Measurements from ENCODE around the gene ATP11A.
A peak's percentile ranks its signal among the peaks of the same experiment; 100 is the strongest.

Gene ATP11A

DNA sequence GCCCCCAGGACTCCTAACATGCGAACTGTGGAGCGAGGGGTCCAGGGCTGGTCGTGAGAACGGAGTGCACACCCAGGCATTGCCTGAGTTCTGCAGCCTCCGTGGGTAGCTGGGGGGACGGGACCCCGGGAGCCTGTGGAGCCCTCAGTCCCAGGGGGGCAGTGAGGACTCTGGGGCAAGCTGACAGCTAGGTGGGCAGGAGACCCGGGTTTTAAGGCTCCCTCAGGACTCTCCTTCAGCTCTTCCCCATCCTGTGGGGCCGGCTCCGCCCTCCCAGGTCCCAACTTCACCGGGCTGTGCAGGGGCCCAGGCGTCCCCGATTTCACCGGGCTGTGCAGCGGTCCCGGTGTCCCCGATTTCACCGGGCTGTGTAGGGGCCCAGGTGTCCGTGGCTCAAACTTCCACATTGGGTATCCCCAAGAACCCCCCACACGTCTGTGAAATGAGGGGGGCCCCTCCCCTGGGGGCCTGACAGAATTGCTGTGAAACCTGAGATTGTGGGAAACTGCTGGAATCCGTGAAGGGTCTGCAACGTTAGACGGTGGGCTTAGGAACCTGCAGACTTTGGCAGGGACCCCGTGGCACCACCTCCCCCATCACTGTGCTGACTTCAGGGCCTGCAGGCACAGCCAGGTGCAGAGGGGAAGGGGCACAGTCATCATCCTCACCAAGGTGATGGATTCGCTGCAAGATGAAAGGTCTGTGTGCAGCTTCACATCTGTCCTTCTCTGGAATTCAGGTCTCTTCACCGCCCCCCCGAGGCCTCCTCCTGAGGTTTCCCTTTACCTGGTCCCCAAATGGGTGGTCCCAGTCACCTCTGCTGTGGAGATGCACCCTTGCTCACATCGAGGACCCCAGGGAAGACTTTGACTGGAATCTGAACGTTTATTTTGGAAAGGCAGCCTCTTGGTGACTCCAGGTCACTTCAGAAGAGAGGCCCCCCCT lies 206.0 kb downstream of the ATP11A start:
- no peaks in the 10 kb centered on the region for H3K36me3 ChIP-seq (replicated peaks)
- H3K4me3 ChIP-seq = peak overlapping the region; percentile 52; the same call in 1 of the 2 replicates
- H3K4me1 ChIP-seq = peaks cover 5% of the 10 kb centered on the region; the same call in 1 of the 2 replicates
- no peaks in the 10 kb centered on the region for H3K9me3 ChIP-seq
- no peaks in the 10 kb centered on the region for H3K27me3 ChIP-seq (ENCODE audit: low read depth)
- in situ Hi-C loops (cut with MboI; ENCODE audit: low sequenced_read_pairs) = no loop called here
- no peak for DNase-seq (ENCODE audit: low spot score in 2 of 2)

DNA sequence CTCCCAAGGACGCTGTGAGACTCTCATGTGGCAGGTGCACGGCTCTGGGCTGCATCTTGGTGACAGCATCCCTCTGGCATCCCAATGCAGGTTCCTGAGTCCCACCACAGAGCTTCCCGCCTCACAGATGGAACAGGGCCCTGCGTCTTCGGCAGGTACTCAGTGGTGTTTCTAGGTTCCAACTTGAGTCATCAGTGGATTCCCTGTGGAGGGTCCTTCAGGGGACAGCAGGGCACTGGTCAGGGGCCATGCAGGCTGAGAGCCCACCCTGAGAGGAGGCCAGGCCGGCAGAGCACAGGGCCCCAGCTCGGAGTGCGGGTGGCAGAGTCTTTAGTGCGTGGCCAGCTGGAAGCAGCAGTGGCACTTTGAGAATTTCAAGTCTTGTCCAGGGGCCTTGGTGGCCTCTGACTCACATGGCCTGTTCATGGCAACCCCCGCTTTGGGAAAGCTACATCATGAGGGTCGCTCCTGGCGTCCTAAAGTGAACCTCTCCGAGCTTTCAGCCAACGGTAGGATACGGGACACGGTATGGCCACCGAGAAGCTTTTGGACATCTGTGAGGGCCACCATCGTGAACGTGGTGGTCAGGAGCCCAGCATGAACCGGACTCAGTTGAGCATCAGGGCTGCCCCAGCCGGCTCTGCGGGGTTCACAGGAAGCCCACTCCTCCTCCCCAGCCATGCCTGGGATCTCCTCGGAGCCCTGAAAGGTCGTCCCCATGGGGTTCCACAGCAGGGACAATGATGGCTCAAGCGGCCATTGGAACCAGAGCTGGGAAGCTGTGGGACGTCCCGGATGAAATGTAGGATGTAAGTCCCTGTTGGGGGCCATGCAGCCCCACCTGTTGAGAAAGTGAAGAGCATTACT lies 207.1 kb downstream of the ATP11A start:
- H3K4me1 ChIP-seq = peaks cover 5% of the 10 kb centered on the region; the same call in 1 of the 2 replicates
- no peaks in the 10 kb centered on the region for H3K9me3 ChIP-seq
- H3K36me3 ChIP-seq (replicated peaks) = no peaks in the 10 kb centered on the region
- H3K4me3 ChIP-seq = no peak overlapping the region
- no peaks in the 10 kb centered on the region for H3K27me3 ChIP-seq (ENCODE audit: low read depth)
- DNase-seq (ENCODE audit: low spot score in 2 of 2) = no peak
- in situ Hi-C loops (cut with MboI; ENCODE audit: low sequenced_read_pairs) = no loop called here

DNA sequence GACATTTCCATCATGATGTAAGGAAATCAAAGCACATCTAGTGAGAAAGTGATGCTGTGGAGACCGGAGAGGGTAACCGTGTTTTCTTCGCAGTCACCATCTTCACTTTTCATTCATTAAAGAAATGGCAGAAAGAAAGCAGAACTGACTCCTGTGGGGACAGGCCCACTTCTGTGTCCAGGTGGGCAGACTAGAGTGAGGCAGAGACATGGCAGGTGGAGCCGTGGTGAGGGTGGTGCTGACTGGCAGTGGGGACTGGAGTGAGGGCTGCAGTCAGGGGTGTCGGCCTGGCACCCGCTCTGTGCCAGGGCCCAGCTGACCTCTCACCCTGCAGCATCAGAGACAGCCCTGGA lies 207.7 kb downstream of the ATP11A start:
- in situ Hi-C loops (cut with MboI; ENCODE audit: low sequenced_read_pairs) = no loop called here
- Histone ChIP-seq H3K4me1 (peaks cover 5% of the 10 kb centered on the region; the same call in 1 of the 2 replicates), H3K9me3 (no peaks in the 10 kb centered on the region), H3K36me3 (replicated peaks) (no peaks in the 10 kb centered on the region), H3K4me3 (no peak overlapping the region), H3K27me3 (ENCODE audit: low read depth) (no peaks in the 10 kb centered on the region)
- DNase-seq (ENCODE audit: low spot score in 2 of 2) = no peak

DNA sequence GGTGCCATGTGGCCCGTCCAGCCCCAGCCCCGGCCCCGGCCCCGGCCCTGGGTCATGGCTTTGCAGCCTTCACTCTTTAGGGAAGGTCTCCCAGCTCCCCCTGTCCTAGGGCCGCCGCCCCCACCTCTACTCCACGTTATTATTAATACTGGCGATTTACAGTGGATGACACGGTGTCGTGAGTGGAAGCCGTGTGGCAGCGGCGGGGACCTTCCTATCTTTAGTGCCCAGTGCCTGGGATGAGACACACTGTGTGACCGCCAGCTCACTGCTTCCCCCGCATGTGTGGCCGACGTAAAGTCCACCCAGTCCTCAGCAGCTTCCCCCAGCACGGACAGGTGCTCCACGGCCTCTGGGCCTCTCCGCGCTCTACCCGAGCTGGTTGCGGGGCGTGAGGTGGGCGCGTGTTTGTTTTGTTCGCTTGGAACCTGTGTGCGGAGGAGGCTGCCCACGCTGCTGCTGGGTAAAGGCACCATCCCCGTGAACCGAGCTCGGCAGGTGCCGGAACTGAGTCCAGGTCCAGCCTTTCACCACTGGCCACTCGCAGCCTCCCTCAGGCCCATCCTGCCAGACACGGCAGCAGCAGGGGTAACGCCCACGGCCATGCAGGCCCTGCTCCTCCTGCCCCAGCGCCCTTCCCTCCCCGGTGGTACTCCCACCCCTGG lies 208.2 kb downstream of the ATP11A start:
- in situ Hi-C loops (cut with MboI; ENCODE audit: low sequenced_read_pairs) = no loop called here
- Histone ChIP-seq H3K27me3 (ENCODE audit: low read depth) (no peaks in the 10 kb centered on the region), H3K4me3 (no peak overlapping the region), H3K9me3 (no peaks in the 10 kb centered on the region), H3K36me3 (replicated peaks) (no peaks in the 10 kb centered on the region), H3K4me1 (peaks cover 5% of the 10 kb centered on the region; the same call in 1 of the 2 replicates)
- DNase-seq (ENCODE audit: low spot score in 2 of 2) = no peak

DNA sequence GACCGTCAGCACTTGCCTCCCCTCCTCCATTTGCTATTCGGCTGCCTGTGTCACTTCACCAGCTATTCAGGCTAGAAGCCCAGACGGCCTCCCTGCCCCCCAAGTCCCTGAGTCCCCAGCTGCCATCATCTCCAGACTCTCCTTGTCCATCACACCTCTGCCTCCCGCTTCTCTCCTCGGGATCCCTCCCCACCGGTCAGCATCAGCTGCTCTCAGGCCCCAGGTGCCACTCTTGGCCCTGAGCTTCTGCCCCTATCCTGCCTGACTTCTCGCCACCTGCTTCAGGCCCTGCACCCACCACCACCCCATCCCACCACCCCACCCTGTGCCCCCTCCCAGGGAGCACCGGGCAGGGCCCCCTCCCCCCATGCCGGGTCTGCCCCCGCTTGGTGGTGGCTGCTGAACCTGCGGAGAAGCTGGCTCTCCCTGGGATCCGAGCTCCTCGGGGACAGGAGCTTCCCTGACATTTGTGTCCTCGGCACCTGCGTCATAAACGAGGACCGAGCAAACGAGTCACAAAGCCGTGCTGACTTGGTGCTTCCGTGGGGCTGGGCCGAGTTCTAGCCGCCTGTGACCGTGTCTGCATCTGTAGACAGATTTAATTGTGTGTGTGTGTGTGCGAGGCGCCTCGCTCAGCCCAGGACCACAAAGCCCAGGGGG lies 208.9 kb downstream of the ATP11A start:
- Histone ChIP-seq H3K4me1 (peaks cover under 1% of the 10 kb centered on the region; the same call in 1 of the 2 replicates), H3K36me3 (replicated peaks) (no peaks in the 10 kb centered on the region), H3K4me3 (no peak overlapping the region), H3K9me3 (no peaks in the 10 kb centered on the region), H3K27me3 (ENCODE audit: low read depth) (no peaks in the 10 kb centered on the region)
- peak in 1 of 2 experiments; percentile 7 for DNase-seq (ENCODE audit: low spot score in 2 of 2)
- in situ Hi-C loops (cut with MboI; ENCODE audit: low sequenced_read_pairs) = no loop called here

DNA sequence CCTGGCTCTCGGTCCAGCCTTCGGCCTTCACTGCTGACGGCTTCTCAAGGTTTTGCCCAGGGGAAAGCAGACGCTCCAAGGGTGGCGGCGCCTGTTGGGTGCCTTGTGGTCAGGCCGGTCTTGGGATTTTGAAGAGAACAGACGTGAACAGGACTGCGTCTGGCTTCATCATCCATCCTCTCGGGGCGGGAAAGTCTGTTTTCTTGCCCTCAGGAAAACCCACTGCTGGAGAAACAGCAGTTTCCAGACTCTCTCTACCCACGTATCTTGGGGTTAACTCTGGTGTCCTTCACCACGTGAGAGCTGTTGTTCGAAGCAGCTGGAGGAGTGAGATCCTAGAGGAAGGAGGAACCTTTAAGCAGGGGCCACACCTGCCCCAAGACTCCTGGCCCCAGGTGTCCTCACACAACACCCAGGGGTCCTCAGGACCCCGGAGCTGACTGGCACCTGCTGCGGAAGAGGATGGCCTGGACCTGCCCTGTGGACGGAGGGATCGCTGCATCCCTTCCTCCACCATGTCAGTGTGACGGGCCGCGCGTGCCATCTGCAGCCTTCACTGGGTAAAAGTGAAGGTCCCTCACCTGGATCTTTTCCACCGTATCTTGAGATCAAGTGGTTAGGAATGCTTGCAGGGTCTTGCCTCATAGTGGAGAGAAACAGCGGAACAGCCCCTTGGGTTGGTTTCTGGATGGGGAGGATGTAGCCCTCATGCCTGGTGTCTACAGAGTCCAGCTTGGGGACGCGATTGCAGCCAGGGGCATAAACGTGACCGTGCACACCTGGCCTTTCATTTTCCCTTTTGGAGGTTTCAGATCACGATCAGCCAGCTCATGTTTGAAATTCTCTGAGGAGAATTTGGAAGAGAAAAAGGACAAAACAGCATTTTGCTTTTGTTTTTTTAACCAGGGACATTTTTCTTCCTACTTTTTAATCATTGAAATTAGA lies 209.7 kb downstream of the ATP11A start:
- in situ Hi-C loops (cut with MboI; ENCODE audit: low sequenced_read_pairs) = no loop called here
- H3K9me3 ChIP-seq = no peaks in the 10 kb centered on the region
- no peak overlapping the region for H3K4me3 ChIP-seq
- no peaks in the 10 kb centered on the region for H3K27me3 ChIP-seq (ENCODE audit: low read depth)
- DNase-seq (ENCODE audit: low spot score in 2 of 2) = peak in 1 of 2 experiments; percentile 3
- H3K4me1 ChIP-seq = no peaks in the 10 kb centered on the region
- H3K36me3 ChIP-seq (replicated peaks) = no peaks in the 10 kb centered on the region

DNA sequence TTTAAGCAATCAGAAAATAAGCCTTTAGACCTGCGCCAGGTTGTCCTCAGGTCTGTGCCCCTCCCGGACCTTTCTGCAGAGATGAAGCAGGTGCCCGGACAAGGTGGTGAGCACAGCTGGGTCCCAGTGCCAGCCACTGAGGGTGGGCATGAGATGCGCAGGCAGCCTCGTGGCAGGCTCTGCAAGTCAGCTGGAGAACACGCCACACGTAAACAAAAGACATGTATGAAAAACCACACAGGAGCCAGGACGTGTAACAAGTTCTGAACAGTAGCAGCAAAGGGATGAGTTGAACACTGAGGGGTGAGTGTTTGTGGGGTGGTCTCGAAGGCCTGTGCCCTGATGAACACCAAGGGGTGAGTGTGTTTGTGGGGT lies 210.4 kb downstream of the ATP11A start:
- H3K27me3 ChIP-seq (ENCODE audit: low read depth) = no peaks in the 10 kb centered on the region
- no peaks in the 10 kb centered on the region for H3K36me3 ChIP-seq (replicated peaks)
- no peaks in the 10 kb centered on the region for H3K9me3 ChIP-seq
- no peak for DNase-seq (ENCODE audit: low spot score in 2 of 2)
- no peak overlapping the region for H3K4me3 ChIP-seq
- H3K4me1 ChIP-seq = no peaks in the 10 kb centered on the region
- in situ Hi-C loops (cut with MboI; ENCODE audit: low sequenced_read_pairs) = no loop called here

DNA sequence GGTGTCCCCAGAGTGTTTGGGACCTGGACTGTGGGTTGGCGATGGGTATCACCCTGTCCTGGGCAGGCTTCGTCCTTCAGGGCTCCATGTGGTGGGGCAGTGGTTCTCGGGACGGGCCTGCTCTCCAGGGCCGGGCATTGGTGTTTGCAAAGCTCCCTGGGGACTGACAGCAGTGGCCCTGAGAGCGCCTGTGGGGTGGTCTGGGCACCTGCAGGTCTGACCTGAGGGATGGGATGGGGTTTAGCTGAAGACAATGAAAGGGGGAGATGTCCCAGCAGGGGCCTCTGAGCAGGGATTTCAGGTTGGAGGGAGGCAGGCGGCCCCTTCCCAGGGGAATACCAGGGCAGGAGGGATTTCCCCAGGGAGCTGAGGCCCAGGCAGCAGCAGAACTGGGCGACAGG lies 210.9 kb downstream of the ATP11A start:
- no peak overlapping the region for H3K4me3 ChIP-seq
- peak in 1 of 2 experiments; percentile 5 for DNase-seq (ENCODE audit: low spot score in 2 of 2)
- H3K36me3 ChIP-seq (replicated peaks) = no peaks in the 10 kb centered on the region
- no peaks in the 10 kb centered on the region for H3K27me3 ChIP-seq (ENCODE audit: low read depth)
- no peaks in the 10 kb centered on the region for H3K9me3 ChIP-seq
- in situ Hi-C loops (cut with MboI; ENCODE audit: low sequenced_read_pairs) = no loop called here
- H3K4me1 ChIP-seq = no peaks in the 10 kb centered on the region

DNA sequence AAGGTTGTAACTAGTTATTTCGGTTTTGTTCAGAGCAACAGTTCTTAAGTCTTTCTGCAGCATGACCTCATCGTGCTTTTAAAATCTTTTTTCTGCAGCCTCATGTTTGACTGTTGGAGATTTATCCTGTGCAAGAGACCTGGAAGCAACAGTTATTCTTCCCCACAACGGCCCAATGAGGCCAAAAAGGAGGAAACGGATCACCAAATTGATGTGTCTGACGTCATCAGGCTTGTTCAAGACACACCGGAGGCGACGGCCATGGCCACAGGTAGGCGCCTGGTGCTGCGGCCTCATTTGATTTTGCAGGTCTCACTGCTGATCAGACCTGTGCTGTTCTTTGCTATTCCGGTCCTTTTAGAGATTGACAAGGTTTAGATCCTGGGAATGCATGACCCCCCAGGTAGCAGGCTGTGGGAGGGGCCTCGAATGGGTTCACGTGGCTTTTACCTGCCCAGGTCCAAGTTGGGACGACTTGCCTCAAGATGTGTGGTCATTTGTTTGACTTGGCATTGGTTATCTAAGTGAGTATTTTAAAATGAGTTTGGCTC lies 212.3 kb downstream of the ATP11A start:
- H3K36me3 ChIP-seq (replicated peaks) = no peaks in the 10 kb centered on the region
- H3K9me3 ChIP-seq = no peaks in the 10 kb centered on the region
- no peak for DNase-seq (ENCODE audit: low spot score in 2 of 2)
- in situ Hi-C loops (cut with MboI; ENCODE audit: low sequenced_read_pairs) = no loop called here
- H3K4me1 ChIP-seq = no peaks in the 10 kb centered on the region
- H3K4me3 ChIP-seq = no peak overlapping the region
- H3K27me3 ChIP-seq (ENCODE audit: low read depth) = no peaks in the 10 kb centered on the region

DNA sequence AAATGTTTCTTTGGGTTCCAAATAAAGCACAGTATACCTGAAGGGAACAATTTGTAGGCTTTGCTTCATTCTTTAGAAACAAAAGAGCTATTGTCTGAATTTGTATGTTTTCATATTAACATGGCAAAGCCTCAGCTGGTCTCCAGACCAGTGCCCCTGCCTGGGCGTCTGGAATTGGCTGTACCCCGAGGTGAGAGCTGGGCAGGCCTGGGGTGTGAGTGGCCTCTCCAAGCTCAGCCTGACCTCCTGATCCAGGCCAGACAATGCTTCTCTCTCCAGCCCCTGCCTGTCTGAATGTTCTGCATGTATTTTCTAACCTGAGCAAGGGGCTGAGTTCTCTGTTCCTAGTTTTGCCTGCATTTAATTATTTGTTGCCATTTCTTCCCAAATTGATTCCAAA lies 212.8 kb downstream of the ATP11A start:
- in situ Hi-C loops (cut with MboI; ENCODE audit: low sequenced_read_pairs) = no loop called here
- Histone ChIP-seq H3K9me3 (no peaks in the 10 kb centered on the region), H3K27me3 (ENCODE audit: low read depth) (no peaks in the 10 kb centered on the region), H3K4me1 (no peaks in the 10 kb centered on the region), H3K36me3 (replicated peaks) (no peaks in the 10 kb centered on the region), H3K4me3 (no peak overlapping the region)
- DNase-seq (ENCODE audit: low spot score in 2 of 2) = no peak

DNA sequence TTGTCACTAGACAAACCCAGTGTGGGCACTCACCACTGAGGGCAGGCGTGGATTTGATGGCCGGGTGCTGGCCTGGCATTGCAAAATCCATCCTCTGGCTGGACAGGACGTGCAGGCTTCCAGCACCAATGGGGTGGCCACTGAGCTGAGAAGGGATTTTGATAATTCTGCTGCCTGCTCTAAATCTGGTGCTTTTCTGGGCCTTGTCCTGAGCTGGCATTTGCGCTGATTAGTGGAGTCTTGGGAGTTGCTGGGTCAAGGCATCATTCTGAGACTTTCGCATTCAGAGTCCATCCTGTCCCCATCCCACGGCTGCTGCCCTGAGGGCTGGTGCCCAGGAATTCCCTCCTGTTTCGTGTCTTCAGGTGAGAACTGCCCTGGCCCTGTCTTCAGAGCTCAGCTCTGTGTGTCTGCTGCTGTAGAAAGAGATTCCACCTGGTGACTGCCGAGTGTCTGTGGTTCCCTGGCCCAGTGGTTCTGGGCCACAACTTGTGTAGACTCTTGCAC lies 213.3 kb downstream of the ATP11A start:
- Histone ChIP-seq H3K9me3 (no peaks in the 10 kb centered on the region), H3K4me3 (no peak overlapping the region), H3K27me3 (ENCODE audit: low read depth) (no peaks in the 10 kb centered on the region), H3K36me3 (replicated peaks) (no peaks in the 10 kb centered on the region), H3K4me1 (no peaks in the 10 kb centered on the region)
- in situ Hi-C loops (cut with MboI; ENCODE audit: low sequenced_read_pairs) = no loop called here
- no peak for DNase-seq (ENCODE audit: low spot score in 2 of 2)

DNA sequence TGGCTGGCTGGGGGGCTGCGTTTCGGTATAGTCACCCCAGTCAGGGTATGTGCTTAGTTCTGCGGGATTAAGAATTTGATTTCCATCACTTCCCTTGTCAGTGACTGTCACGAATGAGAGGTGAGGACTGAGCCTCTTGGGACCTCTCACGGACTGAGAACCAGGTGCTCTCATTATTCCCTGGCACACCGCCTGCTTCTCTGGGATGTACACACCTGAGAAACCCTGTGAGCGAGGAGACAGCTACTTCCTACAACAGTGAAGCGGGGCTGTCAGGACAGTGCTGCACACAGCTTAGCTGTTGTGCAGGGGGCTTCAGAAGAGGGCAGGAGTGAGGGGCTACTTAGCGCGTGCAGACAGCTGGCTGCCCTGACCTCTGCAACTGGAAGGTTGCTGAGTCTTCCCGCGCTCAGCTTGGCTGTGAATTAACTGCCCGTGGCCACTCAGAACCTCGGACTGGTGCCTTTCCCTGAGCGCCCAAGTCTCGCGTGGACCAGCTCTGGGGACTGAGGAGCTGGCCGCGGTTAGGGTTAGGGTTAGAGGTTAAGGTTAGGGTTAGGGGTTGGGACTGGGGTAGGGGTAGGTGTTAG lies 213.9 kb downstream of the ATP11A start:
- Histone ChIP-seq H3K27me3 (ENCODE audit: low read depth) (no peaks in the 10 kb centered on the region), H3K4me3 (no peak overlapping the region), H3K36me3 (replicated peaks) (no peaks in the 10 kb centered on the region), H3K4me1 (no peaks in the 10 kb centered on the region), H3K9me3 (no peaks in the 10 kb centered on the region)
- in situ Hi-C loops (cut with MboI; ENCODE audit: low sequenced_read_pairs) = no loop called here
- DNase-seq (ENCODE audit: low spot score in 2 of 2) = no peak
